DMS153 treated with DMSO at 0.1 percent for 48 hours (cell line): ENCODE measurements around the gene MAST1.
"Not testable (repeated sequence)": the region's sequence is repeated elsewhere in the genome, so short reads cannot be mapped to it uniquely, and the experiment has no call there.

Experiments
- DNase-seq: peaks from one replicate; lab custom pipeline; 2025; ENCODE audit not compliant: unreplicated experiment; lab: John Stamatoyannopoulos, UW

The MAST1 gene

DNA sequence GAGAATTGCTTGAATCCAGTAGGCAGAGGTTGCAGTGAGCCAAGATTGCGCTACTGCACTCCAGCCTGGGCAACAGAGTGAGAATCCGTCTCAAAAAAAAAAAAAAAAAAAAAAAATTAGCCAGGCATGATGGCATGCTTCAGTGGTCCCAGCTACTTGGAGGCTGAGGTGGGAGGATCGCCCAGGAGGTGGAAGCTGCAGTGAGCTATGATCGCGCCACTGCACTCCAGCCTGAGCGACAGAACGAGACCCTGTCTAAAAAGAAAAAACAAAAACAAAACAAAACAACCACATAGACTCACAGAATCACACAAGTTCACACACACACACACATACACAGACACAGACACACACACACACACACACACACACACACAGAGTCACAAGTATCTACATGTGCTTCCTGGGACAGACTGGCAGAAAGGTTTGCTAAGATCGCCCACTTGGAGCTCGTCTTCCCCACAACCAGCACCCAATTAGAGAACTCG lies 52.0 kb downstream of the MAST1 start:
- DNase-seq: not testable (repeated sequence)

DNA sequence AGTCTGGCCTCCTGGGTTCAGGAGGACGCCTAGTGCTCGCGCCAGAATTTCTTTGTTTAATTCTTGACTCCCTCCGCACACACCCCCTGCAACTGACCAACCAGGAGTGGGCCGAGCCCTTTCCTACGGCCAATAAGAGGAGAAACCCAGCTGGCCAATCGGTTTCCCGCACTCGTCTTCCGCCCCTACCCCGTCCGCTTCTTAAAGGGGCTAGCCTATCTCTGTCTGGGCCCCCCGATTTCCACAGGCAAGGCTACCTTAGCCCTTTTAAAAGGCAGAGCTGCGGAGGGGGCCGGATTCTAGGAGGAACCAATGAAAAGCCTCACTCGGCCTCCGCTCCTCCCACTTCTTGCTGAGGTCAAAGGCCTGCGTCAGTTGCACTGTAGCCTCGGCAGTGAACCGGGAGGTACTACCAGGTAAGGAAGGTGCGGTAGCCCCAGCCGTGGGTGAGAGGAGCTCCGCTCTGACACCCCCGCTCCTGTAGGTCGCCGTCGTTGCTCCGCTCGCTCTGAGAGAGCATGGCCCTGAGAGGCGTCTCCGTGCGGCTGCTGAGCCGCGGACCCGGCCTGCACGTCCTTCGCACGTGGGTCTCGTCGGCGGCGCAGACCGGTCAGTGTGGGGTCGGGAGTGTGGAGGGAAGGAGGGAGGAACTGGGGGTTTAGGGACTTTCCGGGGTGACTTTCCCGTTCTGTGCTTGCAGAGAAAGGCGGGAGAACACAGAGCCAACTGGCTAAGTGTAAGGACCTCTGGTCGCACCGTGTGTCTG lies 52.7 kb downstream of the MAST1 start, which contains the start of gene GCDH:
Gene GCDH (plus strand): TSS at position 374 of the 766 bp plus-strand sequence. CDS start 145 bp downstream, at position 519.
- DNase-seq: peak; percentile 97

DNA sequence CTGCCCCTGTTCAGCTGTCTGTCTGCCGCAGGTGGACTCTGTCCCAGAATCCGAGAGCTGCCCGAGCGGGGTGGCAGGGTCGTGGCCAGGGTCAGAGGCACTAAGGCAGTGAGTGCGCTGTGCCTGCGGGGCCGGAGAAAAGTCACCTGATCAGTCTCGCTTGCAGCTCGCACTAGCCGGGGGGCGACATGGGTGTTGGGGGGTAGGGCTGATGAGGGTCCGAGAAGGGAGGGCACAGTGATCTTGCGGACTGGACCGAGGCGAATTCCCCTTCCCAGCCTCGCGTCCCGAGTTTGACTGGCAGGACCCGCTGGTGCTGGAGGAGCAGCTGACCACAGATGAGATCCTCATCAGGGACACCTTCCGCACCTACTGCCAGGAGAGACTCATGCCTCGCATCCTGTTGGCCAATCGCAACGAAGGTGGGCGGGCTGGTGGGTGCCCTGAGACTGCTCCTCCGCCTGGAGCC lies 53.3 kb downstream of the MAST1 start:
- DNase-seq: no peak

DNA sequence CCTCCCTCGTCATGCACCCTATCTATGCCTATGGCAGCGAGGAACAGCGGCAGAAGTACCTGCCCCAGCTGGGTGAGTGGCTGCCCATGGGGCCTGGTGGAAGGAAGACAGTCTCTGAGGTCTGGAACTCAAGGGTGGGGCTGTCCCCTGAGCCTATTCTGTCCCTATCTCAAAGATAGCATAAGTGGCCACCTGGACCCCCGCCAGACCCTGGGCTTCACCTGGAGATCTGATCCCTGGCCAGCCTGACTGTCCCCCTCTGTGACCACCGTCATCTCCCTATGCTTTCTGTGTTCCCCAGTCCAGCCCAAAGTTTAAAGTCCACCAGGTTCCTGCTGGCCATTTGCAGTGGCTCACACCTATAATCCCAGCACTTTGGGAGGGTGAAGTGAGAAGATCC lies 55.3 kb downstream of the MAST1 start:
- DNase-seq: no peak

DNA sequence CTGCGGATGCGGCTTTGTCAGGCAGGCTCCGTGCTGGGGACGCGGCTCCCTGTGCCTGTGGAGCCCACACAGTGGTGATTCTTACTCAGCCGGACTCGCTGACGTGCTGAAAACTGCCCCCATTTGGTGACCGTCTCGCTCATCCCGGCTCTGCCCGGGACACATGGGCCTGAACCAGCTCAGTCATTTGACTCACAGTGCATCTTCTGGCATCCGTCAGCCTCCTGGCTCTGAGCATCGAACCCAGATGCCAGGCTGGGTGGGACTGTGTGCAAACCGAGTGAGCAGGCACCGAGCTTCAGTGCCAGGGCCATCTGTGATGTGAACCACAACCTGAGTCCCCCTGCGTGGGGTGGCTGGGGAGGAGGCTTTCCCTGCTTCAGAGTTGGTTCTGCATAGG lies 58.1 kb downstream of the MAST1 start:
- no peak for DNase-seq

DNA sequence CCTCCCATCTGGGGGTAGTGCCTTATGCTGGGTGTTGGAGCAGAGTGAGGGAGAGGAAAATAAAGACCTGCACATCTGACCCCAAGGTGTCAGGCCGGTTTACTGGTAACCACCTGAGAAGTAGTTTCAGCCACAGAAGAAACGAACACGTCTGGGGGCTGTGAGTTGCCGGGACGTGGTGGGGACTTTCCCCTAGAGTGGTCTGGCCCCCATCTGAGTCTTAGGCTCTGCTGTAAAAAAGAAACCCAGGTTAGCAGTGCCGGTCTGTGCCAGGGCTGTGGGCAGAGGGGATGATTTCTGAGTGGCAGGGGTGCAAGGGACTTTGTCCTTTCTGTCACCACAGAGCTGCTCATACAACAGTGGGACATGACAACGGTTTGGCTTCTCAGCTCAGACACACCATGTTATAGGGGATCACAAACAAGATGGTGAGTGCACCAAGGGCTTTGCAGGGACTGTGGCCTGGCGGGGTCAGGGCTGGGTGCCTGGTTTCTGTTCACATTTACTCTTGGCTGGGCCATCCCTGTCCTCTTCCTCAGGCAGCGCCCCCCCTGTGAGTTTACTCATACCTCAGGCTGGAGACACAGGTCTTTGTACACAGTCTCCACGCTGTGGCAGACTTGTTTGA lies 61.7 kb downstream of the MAST1 start:
- no peak for DNase-seq

DNA sequence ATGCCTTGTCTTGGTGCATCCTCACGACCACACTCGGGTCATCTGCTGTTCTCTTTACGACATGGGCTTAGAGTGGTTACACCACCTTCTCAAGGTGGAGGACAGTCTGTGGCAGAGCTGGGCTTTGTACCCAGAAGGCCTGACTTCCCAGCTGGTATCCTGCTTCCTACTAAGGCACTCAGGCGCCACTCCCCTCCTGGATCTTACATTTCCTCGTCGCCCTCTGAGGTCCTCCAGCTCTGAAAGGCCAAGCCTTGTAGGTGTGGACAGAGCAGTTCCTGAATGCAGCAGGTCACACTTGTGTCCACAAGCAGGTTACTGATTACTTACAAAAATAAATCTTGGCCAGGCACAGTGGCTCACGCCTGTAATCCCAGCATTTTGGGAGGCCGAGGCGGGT lies 68.9 kb downstream of the MAST1 start:
- DNase-seq: no peak

DNA sequence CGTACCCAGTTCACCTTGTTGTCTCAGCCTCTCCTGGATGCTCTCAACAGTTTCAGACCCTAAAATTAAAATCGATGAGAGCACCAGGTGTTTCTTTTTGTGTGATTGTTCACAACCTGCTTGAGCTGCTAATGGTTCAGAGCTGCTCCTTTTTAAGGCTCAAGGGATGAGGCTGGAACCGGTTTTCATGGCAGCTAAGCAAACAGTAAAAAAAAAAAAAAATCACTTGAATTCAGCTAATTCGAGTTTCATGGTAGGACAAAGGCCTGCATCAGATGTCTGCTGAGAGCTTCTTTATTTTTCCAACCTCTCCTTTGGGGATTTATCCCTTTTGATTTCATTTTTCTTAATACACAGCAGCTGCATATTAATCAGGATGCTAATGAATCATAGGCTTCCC lies 74.3 kb downstream of the MAST1 start:
- DNase-seq: peak; percentile 88

DNA sequence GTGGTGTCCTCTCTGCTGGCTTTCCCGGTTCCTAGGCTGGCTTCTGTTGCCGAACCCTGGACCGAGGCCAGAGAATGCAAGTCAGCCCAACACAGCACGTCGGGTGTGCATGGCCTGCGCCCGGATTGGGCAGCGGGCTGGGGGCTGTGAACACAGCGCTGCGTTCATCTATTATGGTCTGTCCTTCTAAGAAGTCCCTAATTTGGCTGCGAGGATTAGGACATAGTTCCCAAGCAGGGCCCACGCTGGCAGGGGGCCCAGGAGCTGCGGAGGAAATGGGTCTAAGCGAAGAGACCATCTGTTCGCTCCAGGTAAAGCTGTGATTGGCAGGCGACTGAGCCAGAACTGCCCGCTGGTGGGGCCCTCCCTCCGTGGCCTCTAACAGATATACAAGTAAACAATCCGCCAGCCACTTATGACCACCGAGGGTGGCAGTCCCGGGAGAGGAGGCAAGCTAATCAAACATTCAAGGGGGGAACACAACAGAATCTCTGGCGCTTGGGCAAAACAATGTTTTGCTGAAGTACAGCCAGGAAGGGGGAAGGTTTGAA lies 74.8 kb downstream of the MAST1 start:
- DNase-seq: peak; percentile 95

DNA sequence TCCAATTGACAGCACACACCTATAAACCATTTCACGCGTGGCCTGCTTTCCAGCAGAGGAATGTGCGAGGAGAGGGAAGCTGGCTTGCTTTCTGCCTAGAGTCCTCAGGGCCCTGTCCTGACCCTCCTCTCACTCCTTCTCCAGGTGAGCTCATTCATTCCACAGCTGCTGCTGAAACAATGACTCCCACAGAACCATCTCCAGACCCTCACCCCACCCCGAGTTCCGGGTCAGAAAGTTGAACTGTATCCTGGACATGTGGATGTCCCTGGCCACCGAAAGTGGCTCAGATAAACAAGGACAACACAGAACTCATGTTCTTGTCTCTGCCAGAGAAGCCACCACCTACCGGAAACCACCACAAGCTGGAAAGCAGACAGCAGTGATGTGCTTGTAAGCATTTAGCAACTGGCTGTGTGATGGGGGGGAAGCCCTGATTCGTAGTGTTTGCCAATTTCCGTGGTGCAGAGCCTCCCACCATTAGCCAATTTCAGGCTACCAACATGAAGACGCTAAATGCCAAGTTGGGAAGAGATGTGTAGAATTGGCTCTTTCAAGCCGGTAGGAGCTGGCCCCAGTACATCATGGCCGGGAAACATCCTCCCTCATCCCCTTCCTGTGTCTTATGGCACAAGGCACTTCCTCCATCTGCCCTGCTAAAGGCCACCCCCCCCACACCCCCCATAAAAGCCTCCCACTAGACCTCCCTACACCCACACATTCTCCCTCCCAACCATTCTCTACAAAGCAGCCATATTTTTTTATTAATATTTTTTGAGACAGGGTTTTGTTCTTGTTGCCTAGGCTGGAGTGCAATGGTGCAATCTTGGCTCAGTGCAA lies 75.8 kb downstream of the MAST1 start:
- peak; percentile 42 for DNase-seq

DNA sequence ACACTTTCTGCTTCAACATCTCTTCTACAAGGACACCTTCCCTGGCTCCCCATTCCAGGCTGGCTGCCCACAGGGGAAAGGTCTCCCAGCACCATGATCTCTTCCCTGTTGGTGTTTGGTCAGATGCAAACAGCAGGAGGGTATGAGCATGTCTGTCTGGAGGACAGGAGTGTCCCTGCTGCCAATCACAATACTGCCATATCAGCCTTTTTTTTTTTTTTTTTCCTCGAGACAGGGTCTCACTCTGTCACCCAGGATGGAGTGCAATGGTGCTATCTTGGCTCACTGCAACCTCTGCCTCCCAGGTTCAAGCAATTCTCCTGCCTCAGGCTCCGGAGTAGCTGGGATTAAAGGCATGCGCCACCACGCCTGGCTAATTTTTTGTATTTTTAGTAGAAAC lies 77.5 kb downstream of the MAST1 start:
- not testable (repeated sequence) for DNase-seq

DNA sequence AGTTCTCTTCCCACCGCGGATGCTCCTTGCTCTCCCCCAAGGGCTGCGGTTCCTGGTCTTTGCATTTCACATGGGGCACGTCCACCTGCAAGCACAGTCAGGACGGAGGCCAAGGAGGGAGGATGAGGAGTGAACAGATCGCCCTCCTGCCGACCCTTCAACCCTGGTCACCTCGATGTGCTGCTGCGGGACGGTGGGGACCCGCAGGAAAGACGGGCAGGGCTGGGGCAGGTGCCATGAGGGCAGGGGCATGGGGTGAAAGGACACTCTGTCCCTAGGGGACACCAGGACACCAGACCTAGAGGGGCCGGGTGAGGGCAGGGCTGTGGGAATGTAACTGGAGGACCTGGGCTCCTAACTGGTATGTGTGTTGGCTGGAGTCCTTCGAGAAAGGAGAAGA lies 79.9 kb downstream of the MAST1 start:
- DNase-seq: no peak

DNA sequence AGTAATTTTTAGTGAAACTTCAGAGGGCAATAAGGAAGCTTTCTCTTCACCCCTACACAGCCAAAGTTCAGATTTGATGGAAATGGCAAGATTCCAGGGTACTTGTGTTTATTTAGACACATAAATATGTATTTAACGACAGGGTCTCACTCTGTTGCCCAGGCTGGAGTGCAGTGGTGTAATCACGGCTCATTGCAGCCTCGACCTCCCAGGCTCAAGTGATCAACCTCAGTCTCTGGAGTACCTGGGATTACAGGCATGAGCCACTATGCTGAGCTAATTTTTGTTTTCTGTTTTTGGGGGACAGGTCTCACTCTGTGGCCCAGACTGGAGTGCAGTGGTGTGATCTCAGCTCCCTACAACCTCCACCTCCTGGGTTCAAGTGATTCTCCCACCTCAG lies 82.7 kb downstream of the MAST1 start:
- no peak for DNase-seq

DNA sequence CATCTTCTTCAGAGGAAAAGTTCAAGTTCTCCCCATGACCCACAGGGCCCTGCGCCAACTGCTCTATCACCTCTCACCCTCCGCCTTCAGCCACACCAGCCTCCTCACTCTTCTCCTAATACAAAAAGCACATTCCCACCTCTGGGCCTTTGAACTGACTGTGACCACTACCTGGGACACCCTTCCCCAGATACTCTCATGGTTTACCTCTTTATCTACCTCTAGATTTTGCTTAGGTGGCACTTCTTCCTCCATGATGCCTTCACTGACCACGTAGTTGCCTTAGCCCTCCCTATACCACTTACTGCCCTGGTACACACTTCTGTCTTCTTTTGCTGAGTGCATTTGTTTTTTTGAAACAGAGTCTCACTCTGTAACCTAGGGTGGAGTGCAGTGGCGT lies 84.6 kb downstream of the MAST1 start:
- DNase-seq: no peak
